ENCODE data around the gene MADCAM1.

MADCAM1 gene

DNA sequence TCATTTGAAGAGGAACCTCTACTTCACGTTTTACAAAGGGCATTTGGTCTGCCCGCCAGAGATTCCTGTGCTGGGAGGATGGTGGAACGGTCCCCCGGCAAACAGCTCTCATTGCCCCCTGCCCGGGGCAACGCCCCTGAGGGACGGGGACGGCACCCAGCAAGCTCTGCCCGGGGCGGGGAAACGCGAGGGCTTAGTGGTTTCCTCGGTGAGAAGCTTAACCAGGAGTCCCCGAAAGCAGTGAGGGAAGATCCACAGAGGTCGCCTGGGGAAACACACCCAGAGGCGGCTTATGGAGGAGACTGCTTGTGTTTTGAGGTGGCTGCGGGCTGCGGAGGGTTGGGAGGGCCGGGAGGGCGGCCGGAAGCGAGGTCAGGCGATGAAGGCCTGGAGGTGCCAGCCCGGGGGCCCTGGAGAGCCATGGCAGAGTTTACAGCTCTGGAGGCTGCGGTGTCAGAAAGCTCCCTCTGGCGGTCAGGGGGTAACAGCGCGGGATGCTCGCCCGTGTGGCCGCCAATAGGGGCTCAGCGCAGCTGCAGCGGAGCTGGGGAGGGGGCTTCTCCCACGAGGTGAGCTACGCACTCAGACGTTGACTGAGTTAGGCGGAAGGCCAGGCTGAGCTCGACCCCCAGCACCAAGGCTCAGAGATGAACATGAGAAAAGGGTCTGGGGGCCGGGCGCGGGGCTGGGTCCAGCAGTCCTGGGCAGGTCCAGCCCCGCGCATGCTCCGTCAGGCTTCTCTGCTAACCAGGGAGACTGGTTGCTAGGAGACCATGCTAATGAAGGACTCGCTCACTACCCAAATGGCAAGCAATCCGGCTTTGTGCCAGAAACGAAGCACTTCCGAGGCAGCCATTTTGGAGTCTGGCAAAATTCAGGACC lies 10.4 kb downstream of the MADCAM1 start:
- Histone ChIP-seq H2AK5ac (ENCODE audit: low read depth, low read length) (no peak overlapping the region), H3K18ac (ENCODE audit: low read length) (peak overlapping the region; percentile 99), H3K4ac (ENCODE audit: low read length) (no peak overlapping the region), H3K27ac (replicated peaks; ENCODE audit: low read length) (peak overlapping the region; percentile 97), H3K23ac (ENCODE audit: low read depth, low read length, poor library complexity) (peak overlapping the region; percentile 81), H2BK120ac (ENCODE audit: low read depth, low read length) (peak overlapping the region; percentile 35), H3K9ac (ENCODE audit: low read depth, low read length, poor library complexity) (peak overlapping the region; percentile 82), H3K36me3 (replicated peaks in 1 of 2; ENCODE audit: control insufficient read depth in 2 of 2, insufficient read depth in 2 of 2, low read length in 2 of 2) (peaks cover 2 to 9% of the 10 kb centered on the region in 2 donors), H3K79me1 (ENCODE audit: low read depth, low read length) (peaks cover 2% of the 10 kb centered on the region), H4K8ac (ENCODE audit: low read depth, low read length) (peak overlapping the region; percentile 58), H2AFZ (ENCODE audit: low read length) (peak overlapping the region; percentile 84), H2BK12ac (ENCODE audit: low read length) (no peak overlapping the region), H2BK5ac (ENCODE audit: low read length) (peak overlapping the region; percentile 76), H3K14ac (ENCODE audit: low read length) (no peak overlapping the region), H3K27me3 (ENCODE audit: control insufficient read depth in 3 of 3, insufficient read depth in 3 of 3, low read depth in 1 of 3, low read length in 3 of 3) (no peaks in the 10 kb centered on the region), H2BK15ac (ENCODE audit: low read length) (no peak overlapping the region), H3K4me3 (ENCODE audit: low read length in 2 of 2) (peak overlapping the region; percentile 78 to 94), H4K91ac (ENCODE audit: low read depth, low read length, poor library complexity) (no peak overlapping the region), H3K4me2 (ENCODE audit: insufficient read depth, low read length, poor library complexity, severe bottlenecking) (peak overlapping the region; percentile 71), H3K4me1 (ENCODE audit: control insufficient read depth in 2 of 2, insufficient read depth in 1 of 2, low read depth in 1 of 2, low read length in 2 of 2) (peaks cover 13 to 19% of the 10 kb centered on the region in 2 donors), H3K9me3 (replicated peaks in 1 of 2; ENCODE audit: control insufficient read depth in 2 of 2, insufficient read depth in 1 of 2, low read depth in 1 of 2, low read length in 2 of 2) (peaks cover 0 to 5% of the 10 kb centered on the region in 2 donors)
- WGBS, 2 donors (ENCODE audit: extremely low coverage in 2 of 2, insufficient read length in 2 of 2, insufficient replicate concordance in 1 of 2) = no CpG with 5 or more reads among the region's 48 CpGs
- no peak for DNase-seq (ENCODE audit: low spot score)

DNA sequence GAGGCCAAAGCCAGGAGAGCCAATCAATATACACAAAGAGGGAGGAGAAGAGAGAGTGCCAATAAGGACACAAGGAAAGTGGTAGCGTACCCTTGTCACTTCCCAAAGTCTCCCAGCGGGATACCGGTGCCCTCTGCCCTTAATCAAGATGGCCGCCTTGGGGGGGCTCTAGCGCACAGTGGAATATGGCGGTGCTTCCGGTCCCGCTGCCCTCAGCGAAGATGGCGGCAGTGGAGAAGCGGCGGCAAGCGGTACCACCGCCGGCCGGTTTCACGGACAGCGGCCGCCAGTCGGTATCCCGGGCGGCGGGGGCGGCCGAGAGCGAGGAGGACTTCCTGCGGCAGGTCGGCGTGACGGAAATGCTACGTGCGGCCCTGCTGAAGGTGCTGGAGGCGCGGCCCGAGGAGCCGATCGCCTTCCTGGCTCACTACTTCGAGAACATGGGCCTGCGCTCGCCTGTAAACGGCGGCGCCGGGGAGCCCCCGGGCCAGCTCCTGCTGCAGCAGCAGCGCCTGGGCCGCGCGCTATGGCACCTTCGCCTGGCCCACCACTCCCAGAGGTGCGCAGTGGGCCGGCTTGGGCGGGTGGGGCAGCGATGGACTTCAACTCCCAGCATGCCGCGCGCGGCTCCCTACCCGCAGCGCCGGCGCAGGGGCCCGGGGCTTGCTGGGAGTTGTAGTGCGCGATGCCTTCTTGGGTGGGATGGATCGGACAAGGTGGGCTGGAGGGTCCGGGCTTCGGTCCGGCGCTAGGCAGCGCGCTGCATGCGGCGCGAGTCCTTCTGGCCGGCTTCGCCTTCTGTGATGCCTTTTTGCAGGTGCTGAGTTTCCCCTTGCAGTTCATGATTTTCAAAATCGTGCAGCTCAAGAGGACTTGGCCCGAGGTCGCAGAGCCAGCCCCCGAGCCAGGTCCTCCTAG lies 11.3 kb downstream of the MADCAM1 start, which contains the start of gene TPGS1:
TSS of gene TPGS1 (plus strand) at position 212 of the 918 bp plus-strand sequence. CDS start at position 222, 10 bp downstream.
- H4K91ac ChIP-seq (ENCODE audit: low read depth, low read length, poor library complexity) = no peak within 1 kb of the TSS
- WGBS, 2 donors (ENCODE audit: extremely low coverage in 2 of 2, insufficient read length in 2 of 2, insufficient replicate concordance in 1 of 2) = no CpG with 5 or more reads among the region's 81 CpGs

DNA sequence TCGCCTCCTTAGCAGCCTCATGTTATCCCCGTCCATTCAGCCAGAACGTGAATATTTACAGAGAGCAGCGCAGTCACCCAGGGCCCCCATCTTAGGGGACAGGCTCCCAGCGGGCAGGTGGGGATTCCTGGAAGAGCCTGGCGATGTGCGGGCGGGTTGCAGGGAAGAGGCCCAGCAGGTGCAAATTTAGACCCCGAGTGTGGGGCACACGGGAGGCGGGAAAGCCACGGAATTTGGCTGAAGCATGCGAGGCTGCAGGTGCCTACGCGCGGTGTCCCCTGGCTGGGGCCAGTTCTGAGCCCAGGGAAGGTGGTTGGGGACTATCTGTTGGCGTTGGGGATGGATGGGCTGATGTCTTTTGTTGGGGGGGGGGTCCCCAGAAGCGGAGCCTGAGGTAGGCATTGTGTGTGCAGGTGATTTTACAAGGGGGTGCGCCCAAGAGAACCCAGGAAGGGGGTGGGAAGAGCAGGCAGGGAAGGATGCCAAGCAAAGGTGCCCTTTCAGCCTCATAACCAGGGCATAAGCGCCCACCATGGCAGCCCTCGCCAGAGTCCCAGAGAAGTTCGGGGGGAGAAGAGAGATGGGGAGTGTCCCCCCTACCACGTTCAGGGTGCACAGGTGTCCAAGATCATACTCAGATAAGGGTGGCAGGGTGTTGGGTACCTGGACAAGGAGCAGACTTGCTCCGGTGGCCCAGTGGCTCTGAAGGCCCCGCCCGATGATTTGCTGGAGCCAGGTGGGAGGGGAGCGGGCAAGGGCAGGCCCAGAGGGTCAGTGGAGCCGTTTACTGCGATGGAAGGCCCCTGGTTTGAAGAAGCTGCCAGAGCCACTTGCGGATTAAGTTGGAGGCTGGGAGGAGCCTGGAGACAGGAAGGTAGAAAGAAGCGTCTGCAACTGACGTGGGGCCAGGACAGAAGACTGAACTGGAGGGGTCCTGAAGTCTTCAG lies 12.2 kb downstream of the MADCAM1 start:
- Histone ChIP-seq H3K36me3 (replicated peaks in 1 of 2; ENCODE audit: control insufficient read depth in 2 of 2, insufficient read depth in 2 of 2, low read length in 2 of 2) (peaks cover 3 to 9% of the 10 kb centered on the region in 2 donors), H3K27ac (replicated peaks; ENCODE audit: low read length) (no peak overlapping the region), H3K9me3 (replicated peaks in 1 of 2; ENCODE audit: control insufficient read depth in 2 of 2, insufficient read depth in 1 of 2, low read depth in 1 of 2, low read length in 2 of 2) (no peaks in the 10 kb centered on the region), H3K27me3 (ENCODE audit: control insufficient read depth in 3 of 3, insufficient read depth in 3 of 3, low read depth in 1 of 3, low read length in 3 of 3) (no peaks in the 10 kb centered on the region), H3K23ac (ENCODE audit: low read depth, low read length, poor library complexity) (no peak overlapping the region), H3K18ac (ENCODE audit: low read length) (peak overlapping the region; percentile 31), H2AFZ (ENCODE audit: low read length) (peak overlapping the region; percentile 84), H2AK5ac (ENCODE audit: low read depth, low read length) (peak overlapping the region; percentile 85), H2BK120ac (ENCODE audit: low read depth, low read length) (no peak overlapping the region), H3K4me1 (ENCODE audit: control insufficient read depth in 2 of 2, insufficient read depth in 1 of 2, low read depth in 1 of 2, low read length in 2 of 2) (peaks cover 19 to 24% of the 10 kb centered on the region in 2 donors), H3K4ac (ENCODE audit: low read length) (no peak overlapping the region), H3K4me3 (ENCODE audit: low read length in 2 of 2) (peak overlapping the region; percentile 78 to 94), H2BK15ac (ENCODE audit: low read length) (no peak overlapping the region), H3K4me2 (ENCODE audit: insufficient read depth, low read length, poor library complexity, severe bottlenecking) (peak overlapping the region; percentile 61), H4K91ac (ENCODE audit: low read depth, low read length, poor library complexity) (no peak overlapping the region), H3K79me1 (ENCODE audit: low read depth, low read length) (peaks cover 4% of the 10 kb centered on the region), H3K9ac (ENCODE audit: low read depth, low read length, poor library complexity) (no peak overlapping the region), H2BK5ac (ENCODE audit: low read length) (no peak overlapping the region), H2BK12ac (ENCODE audit: low read length) (no peak overlapping the region), H3K14ac (ENCODE audit: low read length) (no peak overlapping the region), H4K8ac (ENCODE audit: low read depth, low read length) (peak overlapping the region; percentile 89)
- DNase-seq (ENCODE audit: low spot score) = no peak
- WGBS, 2 donors (ENCODE audit: extremely low coverage in 2 of 2, insufficient read length in 2 of 2, insufficient replicate concordance in 1 of 2) = no CpG with 5 or more reads among the region's 32 CpGs

More for the DNA sequence above, 11.3 kb downstream of the MADCAM1 start, which contains the start of gene TPGS1:
- H2AK5ac ChIP-seq (ENCODE audit: low read depth, low read length) = peak within 1 kb of the TSS; percentile 85
- peak within 1 kb of the TSS; percentile 73 for H2BK12ac ChIP-seq (ENCODE audit: low read length)
- H3K27ac ChIP-seq (replicated peaks; ENCODE audit: low read length) = peak within 1 kb of the TSS; percentile 97
- peak within 1 kb of the TSS; percentile 55 for H3K4ac ChIP-seq (ENCODE audit: low read length)
- H3K9me3 ChIP-seq (replicated peaks in 1 of 2; ENCODE audit: control insufficient read depth in 2 of 2, insufficient read depth in 1 of 2, low read depth in 1 of 2, low read length in 2 of 2) = peaks cover 0 to 4% of the 10 kb centered on the region in 2 donors
- peak within 1 kb of the TSS; percentile 85 for H3K23ac ChIP-seq (ENCODE audit: low read depth, low read length, poor library complexity)
- H3K27me3 ChIP-seq (ENCODE audit: control insufficient read depth in 3 of 3, insufficient read depth in 3 of 3, low read depth in 1 of 3, low read length in 3 of 3) = no peaks in the 10 kb centered on the region
- peaks cover 16 to 19% of the 10 kb centered on the region in 2 donors for H3K4me1 ChIP-seq (ENCODE audit: control insufficient read depth in 2 of 2, insufficient read depth in 1 of 2, low read depth in 1 of 2, low read length in 2 of 2)
- peak within 1 kb of the TSS; percentile 76 for H2BK5ac ChIP-seq (ENCODE audit: low read length)
- peak within 1 kb of the TSS; percentile 78 to 94 for H3K4me3 ChIP-seq (ENCODE audit: low read length in 2 of 2)
- H2AFZ ChIP-seq (ENCODE audit: low read length) = peak within 1 kb of the TSS; percentile 84
- H3K14ac ChIP-seq (ENCODE audit: low read length) = no peak within 1 kb of the TSS
- H3K9ac ChIP-seq (ENCODE audit: low read depth, low read length, poor library complexity) = peak within 1 kb of the TSS; percentile 96
- peaks cover 2% of the 10 kb centered on the region for H3K79me1 ChIP-seq (ENCODE audit: low read depth, low read length)
- peak within 1 kb of the TSS; percentile 58 for H2BK120ac ChIP-seq (ENCODE audit: low read depth, low read length)
- H3K36me3 ChIP-seq (replicated peaks in 1 of 2; ENCODE audit: control insufficient read depth in 2 of 2, insufficient read depth in 2 of 2, low read length in 2 of 2) = peaks cover 2 to 9% of the 10 kb centered on the region in 2 donors
- H4K8ac ChIP-seq (ENCODE audit: low read depth, low read length) = peak within 1 kb of the TSS; percentile 89
- peak within 1 kb of the TSS; percentile 71 for H3K4me2 ChIP-seq (ENCODE audit: insufficient read depth, low read length, poor library complexity, severe bottlenecking)
- DNase-seq (ENCODE audit: low spot score) = peak; percentile 99
- H3K18ac ChIP-seq (ENCODE audit: low read length) = peak within 1 kb of the TSS; percentile 99
- peak within 1 kb of the TSS; percentile 88 for H2BK15ac ChIP-seq (ENCODE audit: low read length)

Measured in neuronal stem cell (in vitro differentiated cells).